Dedifferentiated amniotic fluid mesenchymal stem cell (primary cell): Measurements from ENCODE around the gene PKHD1.

Source experiments
- DNase-seq: peaks from one replicate; pipeline ENCODE4 v3.0.0-alpha.2; 2016; ENCODE audit errors: extremely low spot score

The PKHD1 gene

GRCh38 chr6:52106994-52107393, 19.6 kb upstream of the PKHD1 start:
- DNase-seq: no peak

GRCh38 chr6:52104979-52105378, 17.6 kb upstream of the PKHD1 start:
- no peak for DNase-seq

- DNase-seq: no peak
These were observed 16.2 kb upstream of the PKHD1 start for GRCh38 chr6:52103623-52104022.

GRCh38 chr6:52102405-52102804, 15.0 kb upstream of the PKHD1 start:
- no peak for DNase-seq

GRCh38 chr6:52098721-52099120, 11.3 kb upstream of the PKHD1 start:
- DNase-seq: no peak

GRCh38 chr6:52089758-52090348, 2.4 kb upstream of the PKHD1 start:
- no peak for DNase-seq

GRCh38 chr6:52086741-52087140, 672 bp downstream of the PKHD1 start:
- no peak for DNase-seq

- no peak for DNase-seq
These were observed 6.2 kb downstream of the PKHD1 start for GRCh38 chr6:52081237-52081636.

- DNase-seq: no peak
These were observed 9.3 kb downstream of the PKHD1 start for GRCh38 chr6:52077961-52078625.

GRCh38 chr6:52077180-52077884, 10.1 kb downstream of the PKHD1 start:
- no peak for DNase-seq

GRCh38 chr6:52076791-52077179, 10.6 kb downstream of the PKHD1 start:
- no peak for DNase-seq

- no peak for DNase-seq
These were observed 12.7 kb downstream of the PKHD1 start for GRCh38 chr6:52074716-52075115.

GRCh38 chr6:52074155-52074554, 13.3 kb downstream of the PKHD1 start:
- no peak for DNase-seq

GRCh38 chr6:52065621-52066020, 21.8 kb downstream of the PKHD1 start:
- DNase-seq: no peak

- DNase-seq: no peak
These were observed 23.6 kb downstream of the PKHD1 start for GRCh38 chr6:52063584-52064344.

- DNase-seq: no peak
These were observed 25.9 kb downstream of the PKHD1 start for GRCh38 chr6:52061481-52061880.

- DNase-seq: no peak
These were observed 27.6 kb downstream of the PKHD1 start for GRCh38 chr6:52059821-52060220.

GRCh38 chr6:52055451-52055850, 32.0 kb downstream of the PKHD1 start:
- no peak for DNase-seq

- DNase-seq: no peak
These were observed 34.2 kb downstream of the PKHD1 start for GRCh38 chr6:52053038-52053695.

- no peak for DNase-seq
These were observed 37.4 kb downstream of the PKHD1 start for GRCh38 chr6:52050051-52050405.

- DNase-seq: peak; percentile 39
These were observed 38.0 kb downstream of the PKHD1 start for GRCh38 chr6:52049252-52050050.
